ENCODE measurements around the gene DTX1. TPM values are rescaled to one million over a fixed set of nuclear protein-coding genes. Genes with fewer than 3 reads are reported as not detected.

Gene DTX1
- total and polyA plus RNA-seq, 2 of the 8 experiments (the other 6 are each of a cell fraction or from before 2014, with no cell fraction given) = 4.7 to 6.9 TPM

- no peaks in the 10 kb centered on the region for H3K79me2 ChIP-seq (ENCODE audit: control insufficient read depth in 1 of 2, insufficient read depth in 2 of 2, low read length in 2 of 2)
- POLR2A ChIA-PET (ENCODE audit: partially characterized antibody) = no interaction called here
- H4K20me1 ChIP-seq (replicated peaks in 1 of 2; ENCODE audit: control insufficient read depth in 1 of 2, insufficient read depth in 2 of 2, low read length in 2 of 2) = no peaks in the 10 kb centered on the region
- H2BK120ac ChIP-seq (replicated peaks; ENCODE audit: low read depth, low read length) = no peak overlapping the region
- H3K23me2 ChIP-seq (ENCODE audit: low read depth, low read length) = peaks cover 3% of the 10 kb centered on the region; the same call in 1 of the 2 replicates
- CTCF ChIA-PET (ENCODE audit: partially characterized antibody) = interaction anchor here (0.8 to 8.3 kb wide), 17 partner anchors 10 to 400 kb away, joined by 3 to 139 read pairs (median 4); partner anchors contain the start of gene OAS2
- H3K4me2 ChIP-seq (ENCODE audit: insufficient read depth in 1 of 2, low read depth in 2 of 2, low read length in 2 of 2) = no peak overlapping the region
- no peak overlapping the region for H2BK20ac ChIP-seq (ENCODE audit: low read length)
- H4K5ac ChIP-seq (ENCODE audit: insufficient read length, low read depth, low read length) = no peak overlapping the region
- no peak overlapping the region for H2BK5ac ChIP-seq (ENCODE audit: low read depth, low read length)
- H3K4me3 ChIP-seq (ENCODE audit: extremely low read depth in 1 of 4, insufficient read depth in 2 of 4, low read depth in 3 of 4, low read length in 4 of 4) = no peak overlapping the region
- no peak overlapping the region for H3K4ac ChIP-seq (replicated peaks; ENCODE audit: insufficient read length, low read depth, low read length)
- H4K91ac ChIP-seq (replicated peaks; ENCODE audit: insufficient read length, low read length) = no peak overlapping the region
- H3K27ac ChIP-seq (ENCODE audit: low read depth, low read length) = no peak overlapping the region
- H3K14ac ChIP-seq (ENCODE audit: insufficient read length) = no peak overlapping the region
- H2BK15ac ChIP-seq (ENCODE audit: low read length) = no peak overlapping the region
- no peak overlapping the region for H3K23ac ChIP-seq (ENCODE audit: insufficient read length)
- WGBS, 2 experiments (ENCODE audit: extremely low coverage in 1 of 2, insufficient coverage in 1 of 2, insufficient read length in 1 of 2, insufficient replicate concordance in 2 of 2, low coverage in 1 of 2, low lambda C conversion rate in 2 of 2, missing lambda C conversion rate in 1 of 2) = 89% methylated on average over 7 of the region's 7 CpGs; no CpG with 5 or more reads in 1 of the 2 experiments
- H3K4me1 ChIP-seq (replicated peaks in 1 of 4; ENCODE audit: control insufficient read depth in 3 of 4, insufficient read depth in 4 of 4, low read length in 3 of 4) = no peaks in the 10 kb centered on the region; a peak in 2 of 7 replicates
- H3K27me3 ChIP-seq (replicated peaks in 1 of 4; ENCODE audit: control insufficient read depth in 3 of 4, extremely low read depth in 1 of 4, insufficient read depth in 3 of 4, low read length in 3 of 4) = peaks cover 0 to 8% (median 6%) of the 10 kb centered on the region in 4 experiments; a peak in 6 of 7 replicates
- no peak overlapping the region for H2AK5ac ChIP-seq (ENCODE audit: low read depth, low read length)
- FAIRE-seq (no peak), DNase-seq (ENCODE audit: low read depth in 1 of 2, low spot score in 2 of 2) (no peak)
- H3K18ac ChIP-seq (ENCODE audit: extremely low read depth, low read length) = no peak overlapping the region
- no peaks in the 10 kb centered on the region for H3K9me3 ChIP-seq (ENCODE audit: insufficient read depth in 2 of 2, low read depth in 1 of 2, low read length in 1 of 2)
- H2BK12ac ChIP-seq (ENCODE audit: low read depth, low read length) = no peak overlapping the region
- H3K9ac ChIP-seq (replicated peaks in 1 of 4; ENCODE audit: extremely low read depth in 1 of 4, low read depth in 3 of 4, low read length in 3 of 4) = no peak overlapping the region
- no peak overlapping the region for H2AFZ ChIP-seq (ENCODE audit: low read length)
- TF ChIP-seq SRF (IDR thresholded peaks at IDR 0.05; ENCODE audit: low read depth, low read length) (no peak), CBX5 (IDR thresholded peaks at IDR 0.05; ENCODE audit: low read depth, low read length) (no peak), SIRT6 (IDR thresholded peaks at IDR 0.05; ENCODE audit: low read length) (no peak), ATF3 (IDR thresholded peaks at IDR 0.05; ENCODE audit: insufficient read depth, low read depth, low read length) (no peak), POU5F1 (IDR thresholded peaks at IDR 0.05; ENCODE audit: low read depth, low read length) (no peak), CBX8 (IDR thresholded peaks at IDR 0.05; ENCODE audit: borderline replicate concordance, low read depth, low read length) (no peak), EGR1 (IDR thresholded peaks at IDR 0.05; ENCODE audit: borderline replicate concordance, low read depth, low read length) (no peak), CTBP2 (IDR thresholded peaks at IDR 0.05; ENCODE audit: borderline replicate concordance, insufficient read depth, insufficient read length, low read length) (no peak), EP300 (IDR thresholded peaks at IDR 0.05; ENCODE audit: borderline replicate concordance in 1 of 2, low read depth in 2 of 2, low read length in 2 of 2) (no peak), TAF7 (optimal IDR thresholded peaks at IDR 0.05; ENCODE audit: borderline replicate concordance, low read depth, low read length) (no peak), CHD2 (IDR thresholded peaks at IDR 0.05; ENCODE audit: low read length) (no peak), KDM1A (IDR thresholded peaks at IDR 0.05; ENCODE audit: borderline replicate concordance, low read length) (no peak), MAX (IDR thresholded peaks at IDR 0.05) (no peak), HDAC6 (IDR thresholded peaks at IDR 0.05; ENCODE audit: low read depth, low read length) (no peak)
- H3K79me1 ChIP-seq (ENCODE audit: low read depth, low read length) = no peaks in the 10 kb centered on the region
- H4K8ac ChIP-seq (ENCODE audit: extremely low read depth, insufficient read depth, low read length) = no peak overlapping the region
- H3K36me3 ChIP-seq (ENCODE audit: control insufficient read depth in 2 of 4, insufficient read depth in 4 of 4, low read length in 3 of 4) = no peaks in the 10 kb centered on the region
- no peak overlapping the region for H3K56ac ChIP-seq (replicated peaks; ENCODE audit: insufficient read length, low read depth, low read length)
Observed at GRCh38 chr12:113050795-113051194, 5.7 kb upstream of the DTX1 start.
